ENCODE data around the gene LHPP. TPM values are rescaled to one million over a fixed set of nuclear protein-coding genes. Genes with fewer than 3 reads are reported as not detected.

The LHPP gene
- total RNA-seq, 1 donor from 2014 or later: 8.8 TPM

GRCh38 chr10:124598773-124599587 lies 137.4 kb downstream of the LHPP start:
- H3K4me1 Mint-ChIP-seq: no peaks in the 10 kb centered on the region
- H3K27ac Mint-ChIP-seq (ENCODE audit: unreplicated experiment): no peak overlapping the region
- no peak overlapping the region for H3K4me3 Mint-ChIP-seq
- DNase-seq (ENCODE audit: low read depth, low spot score): no peak
- H3K36me3 Mint-ChIP-seq (ENCODE audit: low read depth): no peaks in the 10 kb centered on the region
- no peaks in the 10 kb centered on the region for H3K27me3 Mint-ChIP-seq (ENCODE audit: low read depth)
- no peaks in the 10 kb centered on the region for H3K9me3 Mint-ChIP-seq
- TF ChIP-seq, protein P1, sequence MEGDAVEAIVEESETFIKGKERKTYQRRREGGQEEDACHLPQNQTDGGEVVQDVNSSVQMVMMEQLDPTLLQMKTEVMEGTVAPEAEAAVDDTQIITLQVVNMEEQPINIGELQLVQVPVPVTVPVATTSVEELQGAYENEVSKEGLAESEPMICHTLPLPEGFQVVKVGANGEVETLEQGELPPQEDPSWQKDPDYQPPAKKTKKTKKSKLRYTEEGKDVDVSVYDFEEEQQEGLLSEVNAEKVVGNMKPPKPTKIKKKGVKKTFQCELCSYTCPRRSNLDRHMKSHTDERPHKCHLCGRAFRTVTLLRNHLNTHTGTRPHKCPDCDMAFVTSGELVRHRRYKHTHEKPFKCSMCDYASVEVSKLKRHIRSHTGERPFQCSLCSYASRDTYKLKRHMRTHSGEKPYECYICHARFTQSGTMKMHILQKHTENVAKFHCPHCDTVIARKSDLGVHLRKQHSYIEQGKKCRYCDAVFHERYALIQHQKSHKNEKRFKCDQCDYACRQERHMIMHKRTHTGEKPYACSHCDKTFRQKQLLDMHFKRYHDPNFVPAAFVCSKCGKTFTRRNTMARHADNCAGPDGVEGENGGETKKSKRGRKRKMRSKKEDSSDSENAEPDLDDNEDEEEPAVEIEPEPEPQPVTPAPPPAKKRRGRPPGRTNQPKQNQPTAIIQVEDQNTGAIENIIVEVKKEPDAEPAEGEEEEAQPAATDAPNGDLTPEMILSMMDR (conservative IDR thresholded peaks at IDR 0.05): no peak

DNA sequence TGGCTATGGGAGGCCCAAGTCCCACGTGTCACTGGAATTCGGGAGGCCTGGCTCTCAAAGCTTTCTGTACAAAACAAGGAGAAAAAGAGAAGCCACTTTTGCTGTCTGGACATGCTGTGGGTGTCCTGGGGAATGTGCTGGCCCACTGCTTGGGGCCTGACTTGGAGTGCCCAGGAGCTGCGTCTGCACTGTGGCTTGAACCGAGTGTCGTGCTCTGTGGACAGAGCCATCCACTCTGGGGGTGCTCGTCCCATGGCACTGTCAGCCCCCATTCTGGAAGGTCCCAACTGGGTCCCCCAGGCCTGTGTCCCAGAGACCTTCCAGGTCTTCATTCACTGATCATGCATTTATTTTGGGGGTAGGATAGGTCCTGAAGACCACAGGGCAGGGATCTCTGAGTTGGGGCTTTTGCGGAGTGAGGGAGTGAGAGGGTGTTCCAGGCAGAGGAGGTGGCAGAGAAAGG lies 138.0 kb downstream of the LHPP start:
- DNase-seq (ENCODE audit: low read depth, low spot score): no peak
- no peaks in the 10 kb centered on the region for H3K9me3 Mint-ChIP-seq
- TF ChIP-seq, protein P1 (conservative IDR thresholded peaks at IDR 0.05): no peak

DNA sequence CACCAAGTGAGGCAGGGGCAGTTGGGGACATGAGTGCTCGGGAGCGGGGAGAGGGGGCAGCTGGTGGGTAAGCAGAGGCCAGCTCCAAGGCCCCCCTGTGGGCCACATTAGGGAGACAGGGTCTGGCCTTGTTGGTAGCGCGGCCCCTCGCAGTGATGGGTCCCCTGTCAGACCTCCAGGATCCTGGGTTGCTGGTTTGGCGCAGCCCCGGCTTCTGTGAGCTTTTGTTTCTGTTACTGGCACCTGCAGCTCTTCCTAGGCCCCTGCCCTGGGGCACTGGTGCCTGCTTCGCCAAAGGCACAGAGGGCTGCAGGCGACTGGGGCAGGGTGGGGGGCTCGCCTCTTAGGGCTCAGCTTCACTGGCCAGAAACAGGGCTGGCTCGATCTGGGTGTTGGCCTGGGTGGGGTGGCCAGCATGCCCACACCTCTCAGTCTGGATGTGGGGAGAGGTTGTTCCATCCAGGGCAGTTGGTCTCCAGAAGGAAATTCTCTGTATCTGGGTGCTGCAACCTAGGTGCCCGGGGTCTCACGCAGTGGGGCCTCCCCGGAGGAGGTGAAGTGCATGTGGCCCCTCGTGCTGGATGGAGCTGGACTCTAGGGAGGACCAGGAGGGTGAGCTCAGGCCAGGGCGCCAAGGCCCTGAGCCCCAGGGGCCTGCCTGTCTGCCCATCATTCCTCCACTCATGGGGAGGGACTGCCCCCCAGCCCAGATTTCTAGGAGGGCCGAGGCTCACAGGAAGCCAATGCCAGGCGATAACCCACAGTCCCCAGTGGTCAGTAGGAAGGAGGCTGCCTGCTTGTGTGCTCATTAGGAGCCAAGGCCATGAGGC lies 138.6 kb downstream of the LHPP start:
- H3K9me3 Mint-ChIP-seq: no peaks in the 10 kb centered on the region
- no peaks in the 10 kb centered on the region for H3K27me3 Mint-ChIP-seq (ENCODE audit: low read depth)
- peaks cover 3% of the 10 kb centered on the region for H3K4me1 Mint-ChIP-seq
- H3K4me3 Mint-ChIP-seq: no peak overlapping the region
- no peak for DNase-seq (ENCODE audit: low read depth, low spot score)
- H3K27ac Mint-ChIP-seq (ENCODE audit: unreplicated experiment): no peak overlapping the region
- TF ChIP-seq, protein P1 (conservative IDR thresholded peaks at IDR 0.05): no peak
- no peaks in the 10 kb centered on the region for H3K36me3 Mint-ChIP-seq (ENCODE audit: low read depth)

More for the DNA sequence above, 138.0 kb downstream of the LHPP start:
- H3K4me1 Mint-ChIP-seq: no peaks in the 10 kb centered on the region
- H3K27ac Mint-ChIP-seq (ENCODE audit: unreplicated experiment): no peak overlapping the region
- no peaks in the 10 kb centered on the region for H3K27me3 Mint-ChIP-seq (ENCODE audit: low read depth)
- no peak overlapping the region for H3K4me3 Mint-ChIP-seq
- H3K36me3 Mint-ChIP-seq (ENCODE audit: low read depth): no peaks in the 10 kb centered on the region

GRCh38 chr10:124601016-124601415 lies 139.4 kb downstream of the LHPP start:
- TF ChIP-seq, protein P1 (conservative IDR thresholded peaks at IDR 0.05): no peak
- DNase-seq (ENCODE audit: low read depth, low spot score): no peak
- no peaks in the 10 kb centered on the region for H3K9me3 Mint-ChIP-seq
- H3K36me3 Mint-ChIP-seq (ENCODE audit: low read depth): no peaks in the 10 kb centered on the region
- peaks cover 6% of the 10 kb centered on the region for H3K4me1 Mint-ChIP-seq
- H3K27me3 Mint-ChIP-seq (ENCODE audit: low read depth): no peaks in the 10 kb centered on the region
- no peak overlapping the region for H3K27ac Mint-ChIP-seq (ENCODE audit: unreplicated experiment)
- no peak overlapping the region for H3K4me3 Mint-ChIP-seq

DNA sequence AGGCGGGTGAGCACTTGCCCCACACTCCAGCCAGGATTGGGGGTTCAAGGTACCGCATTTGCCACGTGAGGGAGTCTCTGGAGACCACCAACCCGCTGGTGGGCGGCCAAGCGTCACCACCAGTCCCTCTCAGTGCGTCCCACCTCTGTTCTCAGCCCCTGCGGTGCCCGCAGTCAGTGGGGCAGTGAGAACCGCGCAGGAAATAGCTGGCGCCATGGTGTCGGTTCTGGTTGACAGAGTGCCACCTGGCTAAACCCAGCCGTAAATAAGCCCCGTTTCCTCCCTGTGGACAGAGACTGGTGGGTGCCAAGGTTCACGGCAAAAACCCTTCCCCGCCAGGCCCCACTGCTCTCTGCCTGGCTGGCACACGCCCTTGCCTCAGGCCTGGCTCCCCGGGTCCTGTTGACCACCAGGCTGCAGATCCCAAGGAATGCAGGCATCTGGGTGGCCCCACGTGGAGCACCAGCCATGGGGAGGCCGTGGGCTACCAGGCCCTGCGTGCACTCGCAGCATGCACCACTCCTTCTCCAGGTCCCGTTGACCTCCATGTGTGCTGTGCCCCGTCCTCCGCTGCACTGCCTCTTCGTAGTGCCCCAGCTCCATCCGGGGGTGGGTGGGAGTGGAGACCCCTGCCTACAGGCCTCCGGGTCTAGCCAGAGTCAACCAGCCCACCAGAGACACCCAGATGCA lies 140.0 kb downstream of the LHPP start:
- Mint-ChIP-seq H3K4me1 (peaks cover 6% of the 10 kb centered on the region), H3K4me3 (no peak overlapping the region), H3K27me3 (ENCODE audit: low read depth) (no peaks in the 10 kb centered on the region), H3K36me3 (ENCODE audit: low read depth) (no peaks in the 10 kb centered on the region), H3K27ac (ENCODE audit: unreplicated experiment) (no peak overlapping the region), H3K9me3 (no peaks in the 10 kb centered on the region)
- DNase-seq (ENCODE audit: low read depth, low spot score): no peak
- TF ChIP-seq, protein P1 (conservative IDR thresholded peaks at IDR 0.05): no peak

All from neural crest cell (in vitro differentiated cells).